Left ventricle myocardium superior (tissue), 1 donor: ENCODE measurements around the gene PLEKHB2. TPM values are rescaled to one million over a fixed set of nuclear protein-coding genes. Genes with fewer than 3 reads are reported as not detected.
"Not testable (repeated sequence)": the region's sequence is repeated elsewhere in the genome, so short reads cannot be mapped to it uniquely, and the experiment has no call there.

ENCODE experiments used
- ATAC-seq: fragments of 200-7000 bp; cut with Tn5 transposase; one replicate; pipeline ENCODE4 v1.9.1; 2020; ENCODE audit warnings: mild to moderate bottlenecking, moderate library complexity
- DNase-seq: peaks from one replicate; pipeline ENCODE4 v3.0.0-alpha.2; 2020
- intact Hi-C: fragments of 100-400 bp; cut with micrococcal nuclease; formaldehyde crosslinking; loops from one replicate; pipeline ENCODE4 v1.11.0; 2022
- total RNA-seq: library from RNA; stranded (reverse); fragmentation: NEBNext Ultra II Directional; extraction: Animal tissue kit (Norgen Biotek cat#: 25700); gene quantifications from one replicate; pipeline ENCODE4 v1.2.1, GENCODE V29; 2021
- donor health status: DM: no; HTN: yes; CAD: no; lungs with severe emphysema.

Gene PLEKHB2
- total RNA-seq, 1 donor from 2014 or later, result 34.1 TPM

DNA sequence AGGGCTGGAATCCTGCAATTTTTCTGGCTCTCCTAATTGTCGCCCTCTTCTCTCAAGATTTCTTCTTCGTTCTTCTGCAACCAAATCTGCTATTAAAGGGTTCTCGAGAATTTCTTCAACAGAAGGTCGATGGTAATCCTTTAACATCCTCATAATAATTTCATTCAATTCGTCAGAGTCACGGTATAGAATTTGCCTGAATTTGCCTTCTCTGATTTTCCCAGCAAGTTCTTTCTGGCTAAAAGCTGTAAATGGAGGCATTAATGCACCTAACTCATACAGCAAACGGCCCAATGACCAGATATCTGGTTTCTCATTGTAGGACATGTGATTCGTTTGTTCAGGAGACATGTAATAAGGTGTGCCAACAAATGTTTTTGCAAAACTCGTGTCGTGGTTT, 72.9 kb downstream of the PLEKHB2 start:
- intact Hi-C loops, ATAC-seq: not testable (repeated sequence)

DNA sequence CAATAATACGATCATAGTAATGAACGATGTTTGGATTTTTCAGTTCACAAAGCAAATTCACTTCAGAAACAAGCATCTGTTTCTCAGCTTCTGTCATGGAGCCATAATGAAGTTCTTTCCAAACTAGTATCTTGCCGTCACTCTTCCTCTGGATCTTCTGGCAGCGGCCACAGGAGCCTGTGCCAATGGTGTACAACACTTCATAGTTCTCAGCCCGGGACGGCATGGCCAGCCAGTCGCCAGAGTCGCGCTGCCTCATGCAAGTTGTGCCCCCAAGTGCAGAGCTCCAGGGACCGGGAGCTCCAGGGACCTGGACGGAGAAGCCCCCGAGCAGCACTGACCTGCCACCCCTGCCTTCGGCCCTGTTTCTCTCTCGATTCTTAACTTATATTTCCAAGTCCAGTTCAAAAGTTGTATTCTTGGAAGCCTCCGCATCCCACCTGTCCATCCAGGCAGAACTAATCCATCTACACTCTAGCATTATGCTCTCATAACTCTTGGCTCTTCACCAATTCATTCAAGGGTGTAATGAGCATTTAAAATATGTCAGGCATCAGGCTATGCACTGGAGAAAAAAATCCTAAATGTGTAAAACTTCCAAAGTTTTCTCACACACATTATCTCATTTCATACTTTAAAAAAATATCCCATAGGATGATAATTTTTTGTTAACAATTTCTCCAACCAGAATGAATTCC, 73.7 kb downstream of the PLEKHB2 start:
- ATAC-seq, intact Hi-C loops: not testable (repeated sequence)
- DNase-seq, result peak; percentile 50

More for the DNA sequence above, 72.9 kb downstream of the PLEKHB2 start:
- DNase-seq, result not testable (repeated sequence)

- DNase-seq, ATAC-seq, intact Hi-C loops: not testable (repeated sequence)
Measured at GRCh38 chr2:131181451-131181850, 76.3 kb downstream of the PLEKHB2 start.

DNA sequence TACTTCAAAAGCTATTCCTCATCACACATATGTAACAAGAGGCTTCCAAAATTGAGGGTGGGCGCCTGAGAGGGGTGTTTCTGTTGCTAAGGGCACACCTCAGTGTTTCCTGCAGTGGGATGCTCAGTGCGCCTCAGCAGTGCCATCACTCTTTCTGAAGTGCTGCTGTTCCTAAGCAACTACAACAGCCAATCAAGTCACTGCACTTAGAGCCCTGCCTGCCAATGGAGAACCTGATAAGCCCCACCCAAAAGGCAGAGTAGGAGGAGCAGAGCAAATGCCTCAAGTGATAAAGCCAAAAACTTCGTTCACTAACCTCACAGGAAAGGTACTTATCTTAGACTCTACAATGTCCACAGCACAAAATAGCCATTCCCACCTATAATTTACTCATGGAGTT, 88.3 kb downstream of the PLEKHB2 start:
- intact Hi-C loops, ATAC-seq, DNase-seq: not testable (repeated sequence)

GRCh38 chr2:131196186-131196585, 91.0 kb downstream of the PLEKHB2 start:
- ATAC-seq, intact Hi-C loops, DNase-seq: not testable (repeated sequence)

Other genes starting within 250 kb of the PLEKHB2 start
- 96.1 TPM for gene FAM168B, start 11.9 kb upstream of the PLEKHB2 start, total RNA-seq
- gene POTEE, start 104.2 kb downstream of the PLEKHB2 start, total RNA-seq, result not detected